IMR-90 (cell line): ENCODE data around the gene ARHGEF40. TPM values are rescaled to one million over a fixed set of nuclear protein-coding genes. Genes with fewer than 3 reads are reported as not detected.

Source experiments
- ATAC-seq: fragments of 200-7000 bp; cut with Tn5 transposase; 2 replicates; pipeline ENCODE4 v1.9.1; 2020; ENCODE audit warnings: low read depth, mild to moderate bottlenecking, moderate library complexity
- BruUV-seq: library from RNA; stranded (reverse); fragments of 400-500 nt; replicated peaks from 2 replicates; lab custom pipeline; 2021; lab: Mats Ljungman, UMichigan
- CTCF ChIA-PET: fragments of 300-600 bp; formaldehyde crosslinking; extraction: SDS; loops from one replicate; lab custom pipeline; 2021; ENCODE audit warnings: antibody characterized with exemption; lab: Yijun Ruan, JAX
- POLR2A ChIA-PET: fragments of 300-600 bp; sonication (Branson Sonifier 250); formaldehyde crosslinking; loops from one replicate; lab custom pipeline; 2022; ENCODE audit warnings: antibody characterized with exemption; ENCODE audit not compliant: unreplicated experiment; lab: Charles Lee
- DNase-seq: peaks from one replicate; pipeline ENCODE4 v3.0.0; 2013
- H2AFZ ChIP-seq: replicated peaks from 2 replicates; pipeline ENCODE3; 2013; ENCODE audit warnings: low read length, mild to moderate bottlenecking; ENCODE audit not compliant: poor library complexity
- H2AK5ac ChIP-seq: 2 replicates; pipeline ENCODE4 v1.6.1; 2013; ENCODE audit warnings: low read depth, low read length, inconsistent platforms
- H2AK9ac ChIP-seq: replicated peaks from 2 replicates; pipeline ENCODE3; 2013; ENCODE audit warnings: mild to moderate bottlenecking, low read depth, low read length, moderate library complexity; ENCODE audit not compliant: poor library complexity
- H2BK120ac ChIP-seq: 2 replicates; pipeline ENCODE4 v1.6.1; 2013; ENCODE audit warnings: low read depth, low read length, inconsistent platforms
- H2BK15ac ChIP-seq: 3 replicates; pipeline ENCODE4 v1.6.1; 2013; ENCODE audit warnings: low read depth, low read length, inconsistent platforms
- H2BK20ac ChIP-seq: 2 replicates; pipeline ENCODE4 v1.6.1; 2013; ENCODE audit warnings: low read depth, mild to moderate bottlenecking, inconsistent platforms, low read length, moderate library complexity
- H2BK5ac ChIP-seq: 2 replicates; pipeline ENCODE4 v1.6.1; 2013; ENCODE audit warnings: mild to moderate bottlenecking, low read depth, low read length, inconsistent platforms; ENCODE audit not compliant: poor library complexity, severe bottlenecking
- H3K14ac ChIP-seq: replicated peaks from 2 replicates; pipeline ENCODE4 v1.6.1; 2013; ENCODE audit warnings: low read depth, low read length, inconsistent platforms
- H3K18ac ChIP-seq: 2 replicates; pipeline ENCODE4 v1.6.1; 2013; ENCODE audit warnings: low read depth, low read length, control low read depth
- H3K23ac ChIP-seq: 2 replicates; pipeline ENCODE4 v1.6.1; 2013; ENCODE audit warnings: low read depth, low read length, inconsistent platforms
- H3K27ac ChIP-seq: 2 replicates; pipeline ENCODE4 v1.5.1; 2013; ENCODE audit warnings: mild to moderate bottlenecking, control low read depth, low read length; ENCODE audit not compliant: insufficient read depth
- H3K27me3 ChIP-seq: 2 replicates; pipeline ENCODE4 v1.6.1; 2013; ENCODE audit warnings: low read length; ENCODE audit not compliant: control insufficient read depth, insufficient read depth
- H3K36me3 ChIP-seq: 2 replicates; pipeline ENCODE4 v1.6.1; 2013; ENCODE audit warnings: low read length, mixed read lengths; ENCODE audit not compliant: control insufficient read depth, insufficient read depth
- H3K4ac ChIP-seq: 2 replicates; pipeline ENCODE4 v1.6.1; 2013; ENCODE audit warnings: low read depth, low read length, inconsistent platforms
- H3K4me1 ChIP-seq: 2 replicates; pipeline ENCODE4 v1.6.1; 2013; ENCODE audit warnings: low read length, mixed read lengths; ENCODE audit not compliant: control insufficient read depth, insufficient read depth
- H3K4me2 ChIP-seq: 2 replicates; pipeline ENCODE4 v1.6.1; 2013; ENCODE audit warnings: low read depth, mild to moderate bottlenecking, control low read depth, low read length, moderate library complexity
- H3K4me3 ChIP-seq: 2 replicates; pipeline ENCODE4 v1.5.1; 2013; ENCODE audit warnings: low read depth, mild to moderate bottlenecking, control low read depth, low read length, moderate library complexity; ENCODE audit not compliant: insufficient read depth
- H3K56ac ChIP-seq: 2 replicates; pipeline ENCODE4 v1.6.1; 2013; ENCODE audit warnings: low read length, inconsistent platforms; ENCODE audit not compliant: insufficient read depth; ENCODE audit errors: extremely low read depth
- H3K79me1 ChIP-seq, 2 experiments: 2 replicates each; pipeline ENCODE4 v1.6.1; 2013; ENCODE audit warnings: low read length in 2 of 2, inconsistent platforms in 1 of 2, low read depth in 1 of 2
- H3K9ac ChIP-seq: 2 replicates; pipeline ENCODE4 v1.6.1; 2013; ENCODE audit warnings: low read depth, low read length, control low read depth
- H3K9me1 ChIP-seq: 2 replicates; pipeline ENCODE4 v1.6.1; 2013; ENCODE audit warnings: low read length, inconsistent platforms; ENCODE audit not compliant: insufficient read depth
- H3K9me3 ChIP-seq: 2 replicates; pipeline ENCODE4 v1.6.1; 2013; ENCODE audit warnings: low read length; ENCODE audit not compliant: control insufficient read depth, insufficient read depth
- H4K20me1 ChIP-seq: 2 replicates; pipeline ENCODE4 v1.6.1; 2013; ENCODE audit warnings: low read length, inconsistent platforms; ENCODE audit not compliant: insufficient read depth
- H4K5ac ChIP-seq: 2 replicates; pipeline ENCODE4 v1.6.1; 2013; ENCODE audit warnings: mild to moderate bottlenecking, low read depth, low read length, control low read depth
- H4K8ac ChIP-seq, 2 experiments: 2 replicates each; pipeline ENCODE4 v1.6.1; 2013; ENCODE audit warnings: low read depth in 2 of 2, low read length in 2 of 2, control low read depth in 1 of 2, inconsistent platforms in 1 of 2
- H4K91ac ChIP-seq: 2 replicates; pipeline ENCODE4 v1.6.1; 2013; ENCODE audit warnings: low read depth, low read length, inconsistent platforms; ENCODE audit not compliant: insufficient read depth
- BHLHE40 ChIP-seq: fragments of 150-350 bp; IDR thresholded peaks from 2 replicates; pipeline ENCODE4 v1.6.1; 2016; ENCODE audit warnings: mild to moderate bottlenecking, low read depth, low read length
- CEBPB ChIP-seq: IDR thresholded peaks from 2 replicates; pipeline ENCODE4 v1.6.1; 2012; ENCODE audit warnings: low read depth, low read length, improper control_type of control experiment
- CHD1 ChIP-seq: IDR thresholded peaks from 2 replicates; pipeline ENCODE4 v1.6.1; 2012; ENCODE audit warnings: low read depth, low read length, improper control_type of control experiment
- CTCF ChIP-seq: conservative IDR thresholded peaks from 2 replicates; pipeline ENCODE4 v1.5.1; 2012; ENCODE audit warnings: mild to moderate bottlenecking, low read depth, low read length, improper control_type of control experiment
- ELK1 ChIP-seq: fragments of 150-350 bp; IDR thresholded peaks from 2 replicates; pipeline ENCODE4 v1.6.1; 2016; ENCODE audit warnings: low read depth, mild to moderate bottlenecking, low read length, moderate library complexity, borderline replicate concordance
- FOS ChIP-seq: fragments of 150-350 bp; IDR thresholded peaks from 2 replicates; pipeline ENCODE4 v1.6.1; 2016; ENCODE audit warnings: low read depth, low read length
- MAFK ChIP-seq: IDR thresholded peaks from 2 replicates; pipeline ENCODE4 v1.6.1; 2012; ENCODE audit warnings: low read depth, low read length, improper control_type of control experiment
- MAZ ChIP-seq: IDR thresholded peaks from 2 replicates; pipeline ENCODE4 v1.6.1; 2012; ENCODE audit warnings: low read depth, mild to moderate bottlenecking, low read length, improper control_type of control experiment, moderate library complexity, borderline replicate concordance
- MXI1 ChIP-seq: IDR thresholded peaks from 2 replicates; pipeline ENCODE4 v1.6.1; 2012; ENCODE audit warnings: low read depth, mild to moderate bottlenecking, low read length, moderate library complexity, borderline replicate concordance
- NFE2L2 ChIP-seq: fragments of 150-350 bp; IDR thresholded peaks from 2 replicates; pipeline ENCODE4 v1.6.1; 2016; ENCODE audit warnings: low read depth, mild to moderate bottlenecking, low read length
- POLR2A ChIP-seq: IDR thresholded peaks from 2 replicates; pipeline ENCODE4 v1.6.1; 2012; ENCODE audit warnings: mild to moderate bottlenecking, low read depth, low read length
- RAD21 ChIP-seq: IDR thresholded peaks from 2 replicates; pipeline ENCODE4 v1.6.1; 2012; ENCODE audit warnings: low read length, improper control_type of control experiment
- RCOR1 ChIP-seq: IDR thresholded peaks from 2 replicates; pipeline ENCODE4 v1.6.1; 2012; ENCODE audit warnings: mild to moderate bottlenecking, low read length, improper control_type of control experiment; ENCODE audit not compliant: insufficient replicate concordance
- RFX5 ChIP-seq: IDR thresholded peaks from 2 replicates; pipeline ENCODE4 v1.8.0; 2012; ENCODE audit warnings: low read depth, mild to moderate bottlenecking, low read length, moderate library complexity
- SMC3 ChIP-seq: fragments of 150-350 bp; IDR thresholded peaks from 2 replicates; pipeline ENCODE4 v1.6.1; 2016; ENCODE audit warnings: low read depth, mild to moderate bottlenecking, antibody characterized with exemption, low read length, moderate library complexity
- USF2 ChIP-seq: fragments of 150-350 bp; IDR thresholded peaks from 2 replicates; pipeline ENCODE4 v1.6.1; 2017; ENCODE audit warnings: mild to moderate bottlenecking, antibody characterized with exemption, low read length, low read depth
- WGBS, 2 experiments: methylation state at CpG; one replicate each; pipeline versions ENCODE4 v1.1.5 to v1.1.7; 2013; ENCODE audit warnings: missing lambda C conversion rate in 2 of 2; ENCODE audit not compliant: insufficient read length in 1 of 2; ENCODE audit errors: extremely low coverage in 2 of 2; 5-methylcytosine and 5-hydroxymethylcytosine counted together
- dilution Hi-C: fragments of 300-500 bp; cut with HindIII; formaldehyde crosslinking; loops from one replicate; pipeline ENCODE4 v1.14.3; 2018; ENCODE audit warnings: low sequenced_read_pairs; ENCODE audit not compliant: unreplicated experiment
- in situ Hi-C: fragments of 300-500 bp; cut with MboI; formaldehyde crosslinking; loops from 3 replicates; pipeline ENCODE4 v1.14.3; 2019; ENCODE audit warnings: low sequenced_read_pairs, inconsistent platforms, mixed read lengths
- intact Hi-C: fragments of 100-400 bp; cut with micrococcal nuclease; formaldehyde crosslinking; loops from 2 replicates; pipeline ENCODE4 v1.10.0; 2022
- polyA plus RNA-seq, 3 experiments: library from polyadenylated mRNA; depleted of rRNA; stranded (reverse); fragments of >200 nt; gene quantifications; 2 replicates each; pipeline ENCODE4 v1.2.3, GENCODE V29; 2012; ENCODE audit warnings: low replicate concordance in 1 of 3
- total RNA-seq: library from RNA; depleted of rRNA; stranded (reverse); fragments of >200 nt; gene quantifications from 2 replicates; pipeline ENCODE4 v1.2.3, GENCODE V29; 2012

The ARHGEF40 gene
- total and polyA plus RNA-seq, 2 of the 4 experiments (the other 2 are of a cell fraction), result 18.1 to 58.4 TPM

- no peak overlapping the region for H2AK9ac ChIP-seq
- H4K8ac ChIP-seq, result no peak overlapping the region
- H3K18ac ChIP-seq, result no peak overlapping the region
- no peak overlapping the region for H2BK15ac ChIP-seq
- BruUV-seq, result no TSS peak
- no peak overlapping the region for H3K9ac ChIP-seq
- no CpG with 5 or more reads among the region's 1 CpG for WGBS, 2 experiments
- intact Hi-C loops (no loop called here), dilution Hi-C loops (no loop called here), in situ Hi-C loops (no loop called here)
- no peak for DNase-seq
- no peak overlapping the region for H3K4me3 ChIP-seq
- no peak overlapping the region for H3K23ac ChIP-seq
- H3K27ac ChIP-seq, result no peak overlapping the region
- H2AFZ ChIP-seq, result no peak overlapping the region
- H3K79me1 ChIP-seq, result no peaks in the 10 kb centered on the region
- H4K5ac ChIP-seq, result no peak overlapping the region
- no peak overlapping the region for H2BK20ac ChIP-seq
- H3K9me1 ChIP-seq, result no peaks in the 10 kb centered on the region
- H3K4me2 ChIP-seq, result no peak overlapping the region
- H4K20me1 ChIP-seq, result no peaks in the 10 kb centered on the region
- ChIA-PET CTCF (no interaction called here), POLR2A (no interaction called here)
- no peak overlapping the region for H3K4ac ChIP-seq
- H3K56ac ChIP-seq, result no peak overlapping the region
- no peak overlapping the region for H2BK120ac ChIP-seq
- no peaks in the 10 kb centered on the region; the same call in 1 of the 2 replicates for H3K27me3 ChIP-seq
- TF ChIP-seq CEBPB (no peak), CHD1 (no peak), MAFK (no peak), USF2 (no peak), NFE2L2 (no peak), POLR2A (no peak), RFX5 (no peak), RAD21 (no peak), CTCF (no peak), MXI1 (no peak), MAZ (no peak), SMC3 (no peak), ELK1 (no peak), RCOR1 (no peak), BHLHE40 (no peak), FOS (no peak)
- H2BK5ac ChIP-seq, result no peak overlapping the region
- H3K9me3 ChIP-seq, result no peaks in the 10 kb centered on the region
- no peaks in the 10 kb centered on the region for H3K4me1 ChIP-seq
- H2AK5ac ChIP-seq, result no peak overlapping the region
- no peaks in the 10 kb centered on the region for H3K36me3 ChIP-seq
- no peak for ATAC-seq
- no peak overlapping the region for H3K14ac ChIP-seq
- H4K91ac ChIP-seq, result no peak overlapping the region
Observed at GRCh38 chr14:21133901-21134300, 63.8 kb downstream of the ARHGEF40 start.
